GM19452 (cell line): ENCODE measurements around the gene SDK1.

ENCODE experiments used
- ATAC-seq: cut with Tn5 transposase; IDR thresholded peaks from one replicate; pipeline ENCODE4 v1.9.1; 2021; ENCODE audit not compliant: unreplicated experiment

Gene SDK1

DNA sequence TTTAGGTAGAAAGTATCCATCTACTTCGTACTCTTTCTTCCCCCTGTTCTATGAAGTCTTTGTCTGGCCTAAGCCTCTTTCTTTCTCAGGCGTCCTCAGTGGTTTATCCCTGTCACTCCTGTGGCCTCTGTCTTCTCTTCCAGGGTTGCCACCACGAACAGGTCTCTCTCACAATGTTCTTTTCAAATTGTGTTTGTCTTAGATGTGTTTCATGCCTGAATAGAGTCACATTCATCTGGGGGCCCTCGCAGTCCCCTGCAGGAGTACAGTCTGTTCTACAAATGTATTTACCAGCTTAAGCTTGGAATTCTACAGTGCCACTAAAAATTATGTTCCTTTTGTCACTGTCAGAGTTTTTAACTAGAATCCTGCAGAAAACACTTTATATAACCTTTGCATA, 700.7 kb downstream of the SDK1 start:
- ATAC-seq = no peak

DNA sequence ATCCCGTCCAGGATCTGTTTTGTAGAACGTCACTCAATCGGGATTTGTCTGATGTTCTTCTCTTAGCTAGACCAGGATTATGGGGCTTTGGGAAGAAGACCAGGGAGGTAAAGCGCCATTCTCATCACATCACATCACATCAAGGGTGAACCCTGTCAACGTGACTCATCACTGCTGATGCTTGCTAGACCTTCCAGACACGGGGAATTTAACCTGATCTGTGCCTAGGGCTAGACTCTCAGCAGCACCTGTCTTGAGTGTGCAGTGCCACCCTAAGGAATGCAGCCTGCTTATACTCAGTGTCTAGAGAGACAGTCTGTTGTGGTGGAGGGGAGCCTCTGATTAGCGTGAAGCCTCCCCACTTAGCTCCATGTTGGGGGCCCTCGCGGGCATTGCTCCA, 702.5 kb downstream of the SDK1 start:
- no peak for ATAC-seq

DNA sequence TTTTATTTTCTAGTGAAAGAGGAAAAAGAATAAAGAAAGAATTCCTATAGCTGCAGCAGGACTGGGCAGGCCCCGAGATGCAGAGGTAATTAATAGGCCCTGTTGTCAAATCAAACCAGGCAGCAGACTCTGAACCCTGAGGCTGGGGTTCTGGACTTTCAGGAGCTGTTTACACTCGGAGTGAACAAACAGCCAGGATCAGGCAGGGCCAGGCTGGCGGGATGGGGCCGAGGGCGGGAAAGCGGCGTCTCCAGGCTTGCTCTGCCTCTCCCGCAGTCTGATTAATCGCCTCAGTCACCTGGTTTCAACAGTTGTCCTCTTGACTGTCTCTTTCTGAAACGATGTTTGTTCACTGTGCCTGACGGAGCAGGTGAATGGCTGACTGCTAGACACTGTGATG, 705.6 kb downstream of the SDK1 start:
- no peak for ATAC-seq

DNA sequence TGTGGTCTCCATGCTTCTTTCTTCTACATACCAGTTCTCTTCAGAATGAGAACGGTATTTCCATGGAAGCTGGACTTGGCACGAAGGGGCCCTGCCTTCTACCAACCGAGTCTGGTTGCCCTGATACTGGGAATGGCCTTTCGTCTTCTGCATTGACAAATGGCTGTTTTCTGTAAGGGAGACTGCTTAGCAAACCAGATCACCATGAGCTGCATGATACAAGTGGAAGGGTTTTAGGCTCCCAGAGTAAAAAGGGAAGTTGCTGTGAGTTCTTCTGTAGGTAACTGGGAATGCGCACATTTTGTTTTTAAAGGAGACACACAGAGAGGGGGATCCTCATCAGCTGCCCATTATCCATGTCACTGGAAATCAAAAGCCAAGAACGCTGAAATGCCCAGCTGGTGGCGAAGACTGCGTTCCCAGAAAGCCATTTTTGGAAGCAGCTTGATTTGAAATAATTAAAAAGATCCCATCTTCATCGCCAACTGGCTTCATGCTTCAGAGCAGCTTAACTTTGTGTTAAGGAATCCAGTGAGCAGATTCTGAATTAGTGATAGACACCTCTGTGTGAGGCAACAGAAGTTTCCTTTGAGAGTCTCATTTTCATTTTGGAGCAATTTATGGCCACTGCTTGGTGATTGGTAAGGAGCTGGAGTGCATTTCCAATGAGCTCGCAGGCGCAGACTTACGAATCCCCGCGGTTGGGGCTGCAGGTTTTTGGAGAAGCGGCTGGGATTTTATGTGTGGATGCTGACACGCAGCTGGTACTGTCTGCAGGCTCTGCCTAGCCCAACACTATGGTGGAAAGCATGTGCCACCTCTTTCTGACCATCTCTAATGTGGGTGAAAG, 708.4 kb downstream of the SDK1 start:
- no peak for ATAC-seq

DNA sequence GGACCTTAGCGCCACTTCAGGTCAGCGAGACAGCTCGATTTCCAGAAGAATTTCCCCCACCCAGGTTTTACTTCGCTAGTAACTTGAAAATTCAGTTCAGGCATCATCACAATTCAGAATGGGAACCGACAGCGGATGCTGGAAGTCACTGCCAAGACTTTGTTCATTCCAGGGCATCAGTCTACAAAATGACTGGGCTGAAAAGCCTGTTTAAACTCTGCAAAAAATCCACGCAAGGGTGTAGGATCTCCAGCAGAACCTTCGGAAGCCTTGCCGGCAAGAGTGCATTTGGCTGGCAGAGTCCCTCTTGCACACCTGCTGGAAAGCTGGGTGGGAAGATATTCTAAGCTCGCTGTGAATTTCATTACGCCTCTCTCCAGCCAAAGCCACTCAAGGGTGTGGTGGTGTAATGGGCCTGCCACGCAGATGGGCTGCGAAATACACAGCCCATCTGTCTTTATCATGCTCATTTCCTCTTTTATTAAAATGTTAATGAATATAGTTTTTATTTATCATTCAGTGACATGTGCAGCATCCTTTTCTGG, 709.1 kb downstream of the SDK1 start:
- no peak for ATAC-seq

DNA sequence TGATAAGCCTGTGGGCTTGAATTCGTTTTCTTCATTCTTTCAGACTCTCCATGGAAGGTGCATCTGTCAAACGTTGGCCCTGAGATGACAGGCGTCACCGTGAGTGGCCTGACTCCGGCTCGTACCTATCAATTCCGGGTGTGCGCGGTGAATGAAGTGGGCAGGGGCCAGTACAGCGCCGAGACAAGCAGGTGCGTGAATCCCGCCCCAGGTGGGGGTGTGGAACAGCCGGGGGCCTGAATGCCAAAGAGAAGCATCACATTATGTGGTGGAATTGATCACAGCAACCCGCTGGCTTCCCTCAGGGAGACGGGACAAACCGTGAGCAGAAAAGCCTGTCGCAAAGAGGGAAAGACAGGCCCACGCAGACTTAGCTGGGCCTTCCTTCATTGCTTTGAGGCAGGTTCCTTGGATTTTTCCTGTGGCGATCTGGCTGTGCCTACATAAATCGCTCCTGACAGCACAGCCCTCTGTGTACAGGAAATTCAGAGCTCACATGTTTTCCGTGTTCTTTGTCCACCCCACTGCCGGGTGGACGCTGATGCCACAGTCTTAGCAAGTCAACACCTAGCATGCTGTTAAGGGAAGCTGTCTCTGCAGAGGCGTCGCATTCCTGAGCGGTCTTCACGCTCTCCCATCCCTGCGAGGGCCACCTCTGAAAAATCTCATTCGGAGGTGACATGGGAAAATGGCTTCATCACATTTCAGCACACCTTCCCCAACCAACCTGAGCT, 710.0 kb downstream of the SDK1 start:
- ATAC-seq = no peak

DNA sequence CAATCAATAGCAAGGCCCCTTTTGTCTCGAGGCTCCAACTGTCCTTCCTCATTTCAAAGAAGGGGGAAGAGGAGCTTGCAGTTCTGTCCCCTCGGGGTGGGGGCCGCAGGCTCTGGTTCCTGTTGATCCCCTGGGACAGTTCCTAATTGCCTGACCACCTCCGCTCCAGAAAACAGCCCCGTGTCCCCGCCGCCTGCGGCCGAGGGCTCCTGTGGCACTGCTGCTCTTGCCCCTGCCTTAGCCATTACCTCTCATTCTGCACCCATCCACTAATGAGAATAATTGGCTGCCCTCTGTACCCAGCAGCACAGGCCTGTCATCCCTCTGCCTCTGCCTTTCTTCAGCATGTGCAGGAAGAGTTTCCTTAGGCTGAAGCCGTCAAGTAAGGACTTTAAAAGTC, 712.7 kb downstream of the SDK1 start:
- ATAC-seq = no peak

DNA sequence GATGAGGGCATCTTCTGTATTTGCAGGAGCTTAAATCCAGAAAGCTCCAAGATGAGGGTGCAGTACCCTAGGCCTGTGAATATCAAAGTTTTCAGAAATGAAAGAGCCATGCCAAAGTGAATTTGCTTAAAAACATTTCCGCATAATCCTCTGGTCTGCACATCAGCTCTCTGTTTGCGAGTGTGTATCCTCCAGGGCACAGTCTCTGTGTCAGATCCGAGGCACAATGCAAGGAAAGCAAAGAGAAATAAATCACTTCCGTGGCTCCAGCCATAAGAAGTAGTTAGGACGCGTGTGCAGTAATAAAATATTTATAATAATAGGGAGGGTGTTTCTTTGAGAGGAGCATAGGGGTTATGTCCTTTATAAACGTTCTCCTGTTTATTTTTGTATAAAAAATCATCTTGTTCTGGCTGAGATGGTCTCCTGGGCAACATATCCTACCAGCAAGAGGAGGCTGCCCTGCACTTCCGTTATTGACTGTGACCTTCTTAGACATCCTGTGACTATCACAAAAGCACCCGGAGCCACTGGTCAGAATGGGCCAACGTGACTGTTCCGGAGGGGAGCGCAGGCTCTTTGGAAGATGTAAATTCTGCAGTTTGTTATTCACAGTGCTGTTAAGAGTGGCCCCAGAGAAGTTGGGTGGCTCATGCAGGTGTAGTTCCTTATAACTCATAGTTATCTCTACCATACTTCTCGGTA, 713.4 kb downstream of the SDK1 start:
- ATAC-seq = no peak

DNA sequence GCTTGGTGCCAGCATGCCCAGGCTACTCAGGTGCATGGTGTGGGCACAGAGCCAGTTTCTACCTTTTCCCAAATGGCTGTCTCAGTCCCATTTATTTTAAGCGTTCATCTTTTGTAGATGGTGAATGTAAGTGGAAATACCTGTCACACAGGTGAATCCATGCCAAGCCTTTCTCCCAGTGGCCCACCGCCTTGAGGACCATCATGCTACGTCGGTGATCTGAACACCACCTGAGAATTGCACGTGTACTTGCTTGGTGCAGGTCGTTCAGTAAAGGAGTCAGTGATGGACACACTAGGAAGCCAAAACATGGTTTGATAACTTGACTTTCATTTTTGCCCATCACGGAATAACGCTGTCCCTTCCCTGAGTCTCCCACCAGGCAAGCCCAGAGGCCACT, 714.3 kb downstream of the SDK1 start:
- ATAC-seq = no peak

DNA sequence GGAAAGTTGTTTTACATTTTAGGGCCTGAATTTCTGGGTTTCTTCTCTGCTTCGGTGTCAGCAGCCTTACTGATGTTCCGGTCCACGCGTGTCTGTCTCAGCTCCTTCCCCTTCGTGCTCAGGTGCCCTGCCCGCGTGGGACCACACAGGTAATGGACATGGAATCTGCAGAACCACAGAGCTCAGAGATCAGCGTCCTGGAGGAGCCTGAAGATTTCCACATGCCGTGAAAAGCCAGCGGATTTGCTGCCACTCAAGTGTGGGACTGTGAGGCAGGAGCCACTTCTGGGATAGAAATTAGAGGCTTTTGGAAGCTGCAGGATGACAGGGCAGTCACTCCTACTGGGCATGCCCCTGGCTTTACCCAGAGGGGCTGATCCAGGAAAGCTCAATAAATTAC, 714.9 kb downstream of the SDK1 start:
- no peak for ATAC-seq

DNA sequence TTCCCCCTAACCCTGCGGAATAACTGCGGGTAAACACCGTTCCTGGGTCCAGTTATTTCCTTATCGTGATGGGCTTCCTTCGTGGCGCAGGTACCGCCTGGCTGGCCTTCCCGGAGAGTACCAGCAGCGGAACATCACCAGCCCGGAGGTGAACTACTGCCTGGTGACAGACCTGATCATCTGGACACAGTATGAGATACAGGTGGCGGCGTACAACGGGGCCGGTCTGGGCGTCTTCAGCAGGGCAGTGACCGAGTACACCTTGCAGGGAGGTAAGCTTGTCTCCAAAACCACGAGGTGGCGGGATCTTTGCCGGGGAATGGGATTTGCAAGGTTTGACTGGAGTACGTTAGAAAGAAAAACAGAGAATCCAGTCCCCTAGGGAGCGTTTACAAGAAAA, 716.0 kb downstream of the SDK1 start:
- no peak for ATAC-seq

DNA sequence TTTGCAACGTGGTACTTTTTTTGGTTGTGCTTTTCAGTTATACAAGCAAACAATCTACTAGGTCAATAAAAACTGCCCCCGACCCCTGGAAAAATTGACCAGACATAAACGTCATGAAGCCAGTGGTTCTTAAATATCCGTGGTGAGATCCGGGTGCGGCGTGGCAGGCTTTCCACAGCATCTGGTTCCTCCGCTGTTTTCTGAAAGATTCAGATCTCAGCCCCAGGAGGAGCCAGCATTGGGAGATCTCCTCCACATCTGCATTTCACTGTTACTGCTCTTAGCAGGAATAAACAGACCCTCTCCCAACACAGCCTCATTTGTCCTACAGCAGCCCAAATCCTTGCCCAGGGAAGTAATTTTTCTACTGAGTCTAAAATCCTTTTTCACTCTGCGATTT, 716.7 kb downstream of the SDK1 start:
- no peak for ATAC-seq

DNA sequence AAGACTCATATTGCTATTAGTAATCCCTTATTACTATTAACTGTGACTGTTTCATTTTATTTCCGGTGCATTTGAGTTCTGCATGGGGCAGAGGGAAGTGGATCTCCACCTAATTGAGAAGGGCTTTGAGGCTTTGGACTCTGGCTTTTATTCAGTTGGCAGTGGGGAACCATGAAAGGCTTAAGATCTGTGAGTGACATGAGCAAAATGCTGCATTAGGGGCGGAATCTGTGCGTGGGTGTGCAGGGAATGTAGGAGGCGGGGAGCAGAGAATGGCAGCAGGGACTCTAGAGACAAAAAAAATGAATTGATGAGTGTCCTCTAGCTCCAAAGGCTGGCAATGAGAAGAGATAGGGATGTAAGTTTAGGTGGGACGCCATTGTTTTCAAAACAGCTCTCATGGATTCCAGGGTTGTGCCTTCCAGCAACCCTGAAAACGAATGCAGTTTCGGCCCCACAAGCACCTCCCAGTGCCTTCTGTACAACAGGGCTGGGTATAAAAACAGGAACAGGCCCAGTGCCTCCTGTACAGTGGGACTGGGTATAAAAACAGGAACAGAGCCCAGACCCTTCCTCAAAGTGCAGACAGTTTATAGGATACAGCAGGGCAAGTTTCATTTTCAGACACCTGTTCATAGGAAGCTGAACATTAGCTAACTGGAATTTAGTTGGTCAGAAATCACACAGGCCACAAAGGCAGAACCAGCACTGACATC, 717.7 kb downstream of the SDK1 start:
- no peak for ATAC-seq

DNA sequence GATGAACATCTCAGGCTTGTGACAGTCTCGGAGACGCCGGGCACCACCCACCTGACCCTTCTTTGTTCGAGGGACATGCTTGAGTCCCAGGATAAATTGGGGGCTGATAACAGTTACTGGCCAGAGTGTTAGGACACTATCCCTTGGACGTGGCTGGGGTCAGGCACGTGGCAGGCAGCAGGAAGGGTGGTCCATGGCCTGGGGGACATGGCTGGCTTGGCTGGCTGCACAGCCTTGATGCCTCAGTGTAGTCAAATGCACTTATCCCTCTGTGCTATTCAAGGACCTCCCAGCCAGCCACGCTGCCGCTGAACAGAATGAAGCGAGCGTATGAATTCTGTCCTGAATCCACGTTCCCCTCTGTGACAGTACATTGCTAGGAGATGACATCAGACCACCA, 719.0 kb downstream of the SDK1 start:
- no peak for ATAC-seq

DNA sequence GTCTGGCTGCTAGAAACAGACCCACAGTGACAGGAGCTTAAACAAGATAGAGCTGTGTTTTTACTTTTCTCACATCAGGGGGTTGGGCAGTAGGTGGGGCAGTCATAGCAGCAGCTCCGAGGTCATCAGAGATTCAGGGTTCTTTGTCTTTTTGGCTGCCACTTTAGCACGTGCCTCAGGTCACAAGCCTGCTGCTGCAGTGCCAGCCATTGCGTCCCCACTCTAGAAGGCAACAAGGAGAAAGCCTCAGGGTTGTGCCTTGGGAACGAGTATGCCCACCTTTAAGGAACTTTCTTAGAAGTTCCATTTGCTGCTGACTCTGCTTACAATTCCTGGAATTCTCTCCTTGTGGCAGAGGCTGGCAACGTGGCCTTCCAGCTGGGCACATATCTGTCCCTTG, 720.4 kb downstream of the SDK1 start:
- no peak for ATAC-seq

DNA sequence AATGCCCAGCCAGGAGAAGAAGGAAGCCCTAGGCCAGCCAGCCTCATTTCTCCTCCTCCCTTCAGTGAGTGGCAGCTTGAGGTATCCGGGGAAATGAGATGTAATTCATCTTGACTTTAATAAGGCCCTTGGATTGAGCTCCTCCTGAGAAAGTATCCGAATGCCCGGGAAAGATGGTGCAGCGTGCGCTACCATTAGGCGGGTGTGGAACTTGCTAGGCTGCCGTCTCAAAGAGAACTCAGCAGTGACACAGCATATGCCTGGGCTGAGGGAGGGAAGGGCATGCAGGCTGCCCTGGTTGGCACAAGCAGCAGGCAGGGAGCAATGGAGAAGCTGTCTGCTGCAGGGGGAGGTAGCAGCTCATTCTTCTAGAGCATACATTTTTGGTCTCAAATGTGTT, 721.2 kb downstream of the SDK1 start:
- ATAC-seq = no peak

DNA sequence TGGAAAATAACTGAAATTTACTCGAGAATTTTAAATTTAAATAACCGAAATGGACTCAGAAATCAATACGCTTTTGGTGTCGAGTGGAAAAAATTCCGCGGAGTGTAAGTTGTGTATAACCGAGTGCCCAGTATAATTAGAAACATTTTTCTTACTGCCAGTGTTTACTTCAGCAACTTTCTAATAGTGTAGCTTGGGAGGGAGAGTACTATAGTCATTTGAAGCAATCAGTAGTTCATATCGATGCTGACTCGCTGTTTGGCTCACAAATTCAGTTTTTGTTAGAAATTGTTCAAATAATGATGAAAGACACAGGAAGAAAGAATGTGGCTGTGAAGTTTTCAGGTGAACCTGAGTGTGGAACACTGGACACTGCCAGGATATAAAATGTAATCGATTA, 722.5 kb downstream of the SDK1 start:
- no peak for ATAC-seq

DNA sequence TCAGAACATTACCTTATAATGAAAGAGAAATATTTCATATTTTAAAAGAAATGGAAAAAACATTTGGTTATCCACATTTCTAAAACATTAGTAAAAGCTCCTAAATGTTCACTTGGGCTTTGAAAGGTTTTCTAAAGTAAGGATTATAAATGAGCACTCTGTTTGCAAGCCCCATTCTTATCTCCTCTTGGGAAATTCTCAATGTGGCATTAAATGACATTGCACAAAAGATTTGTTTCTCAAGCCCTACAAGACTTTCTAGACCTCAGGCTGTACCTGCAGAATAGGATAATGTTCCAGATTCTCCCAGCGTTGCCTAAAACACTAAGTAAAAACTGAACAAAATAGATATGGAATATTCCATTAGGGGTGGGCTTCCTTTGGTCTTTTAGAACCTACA, 723.1 kb downstream of the SDK1 start:
- ATAC-seq = no peak

DNA sequence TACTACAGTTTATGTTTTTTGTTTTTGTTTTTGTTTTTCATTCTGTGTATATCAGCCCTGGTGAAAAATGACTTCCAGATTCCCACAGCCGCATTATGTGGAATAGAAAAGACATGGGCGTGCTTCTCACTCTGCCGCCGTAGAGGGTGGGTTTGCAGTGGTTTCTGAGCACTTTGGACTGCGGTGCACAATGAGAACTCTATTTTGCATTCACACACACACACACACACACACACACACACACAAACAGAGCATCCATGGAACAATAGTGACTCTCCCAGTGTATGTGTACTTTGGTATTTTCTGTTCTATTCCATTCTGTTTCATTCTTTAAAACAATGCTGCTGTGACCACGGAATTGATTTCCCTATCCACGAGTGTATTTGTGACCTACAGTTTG, 723.8 kb downstream of the SDK1 start:
- ATAC-seq = no peak

DNA sequence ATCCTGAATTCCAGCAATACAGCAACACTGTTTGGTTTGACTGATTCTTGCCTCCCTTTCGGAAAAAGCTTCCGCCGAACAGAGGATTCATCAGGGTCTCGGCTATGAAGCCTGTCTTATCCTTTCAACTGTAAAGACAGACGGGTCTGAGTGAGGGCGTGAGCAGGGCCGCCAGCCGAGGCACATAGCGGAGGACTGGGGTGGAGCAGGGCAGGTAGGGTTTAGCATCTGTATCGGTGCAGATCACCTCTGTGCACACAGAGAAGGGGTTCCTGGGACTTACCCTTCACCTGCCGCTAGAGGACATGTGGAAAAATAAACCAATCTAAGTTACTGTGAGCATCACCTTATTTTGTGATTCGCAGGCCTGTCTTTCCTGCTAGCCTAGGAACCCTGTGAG, 724.2 kb downstream of the SDK1 start:
- ATAC-seq = no peak
